Osteoblast (primary cell): ENCODE results near the gene OSBPL5. TPM values are rescaled to one million over a fixed set of nuclear protein-coding genes. Genes with fewer than 3 reads are reported as not detected.

Experiments
- DNase-seq: peaks from one replicate; pipeline ENCODE4 v3.0.0; 2011; ENCODE audit warnings: low spot score, mixed read lengths; ENCODE audit not compliant: insufficient read length; ENCODE audit errors: missing footprints
- H2AFZ ChIP-seq: 2 replicates; pipeline ENCODE4 v1.6.0; 2011; ENCODE audit warnings: mild to moderate bottlenecking, low read length
- H3K27ac ChIP-seq: 2 replicates; pipeline ENCODE4 v1.5.1; 2011; ENCODE audit warnings: mild to moderate bottlenecking, low read depth, low read length, moderate library complexity
- H3K27me3 ChIP-seq: 2 replicates; pipeline ENCODE4 v1.6.0; 2012; ENCODE audit warnings: mild to moderate bottlenecking, control low read depth, inconsistent platforms, low read length, moderate library complexity; ENCODE audit not compliant: insufficient read depth
- H3K36me3 ChIP-seq: 2 replicates; pipeline ENCODE4 v1.5.1; 2011; ENCODE audit warnings: mild to moderate bottlenecking, low read length, control low read depth, moderate library complexity; ENCODE audit not compliant: insufficient read depth
- H3K4me1 ChIP-seq: 2 replicates; pipeline ENCODE4 v1.5.1; 2011; ENCODE audit warnings: mild to moderate bottlenecking, low read length, control low read depth, moderate library complexity; ENCODE audit not compliant: insufficient read depth
- H3K4me2 ChIP-seq: 2 replicates; pipeline ENCODE4 v1.6.0; 2011; ENCODE audit warnings: mild to moderate bottlenecking, low read length; ENCODE audit not compliant: insufficient read depth
- H3K4me3 ChIP-seq: fragments of 200-600 bp; sonication (generic); 3 replicates; pipeline ENCODE4 v1.5.1; 2012; ENCODE audit warnings: mild to moderate bottlenecking, low read length, inconsistent platforms; ENCODE audit not compliant: insufficient read depth
- H3K79me2 ChIP-seq: 2 replicates; pipeline ENCODE4 v1.6.0; 2012; ENCODE audit warnings: mild to moderate bottlenecking, low read length, control low read depth, inconsistent platforms; ENCODE audit not compliant: insufficient read depth
- H3K9me3 ChIP-seq: 2 replicates; pipeline ENCODE4 v1.5.1; 2011; ENCODE audit warnings: low read depth, low read length, control low read depth
- H4K20me1 ChIP-seq: 2 replicates; pipeline ENCODE4 v1.6.0; 2012; ENCODE audit warnings: mild to moderate bottlenecking, low read length, control low read depth; ENCODE audit not compliant: insufficient read depth
- CTCF ChIP-seq: IDR thresholded peaks from 2 replicates; pipeline ENCODE4 v1.5.1; 2011; ENCODE audit warnings: mild to moderate bottlenecking, low read depth, low read length, moderate library complexity; ENCODE audit errors: extremely low read depth
- total RNA-seq: library from RNA; depleted of rRNA; stranded (reverse); fragments of >200 nt; gene quantifications from 2 replicates; pipeline ENCODE4 v1.2.3, GENCODE V29; 2012

Gene OSBPL5
- total RNA-seq, 1 donor = 49.9 TPM

GRCh38 chr11:3094223-3094824, 70.8 kb downstream of the OSBPL5 start:
- Histone ChIP-seq H3K27me3 (no peaks in the 10 kb centered on the region), H3K4me2 (no peak overlapping the region), H3K79me2 (no peaks in the 10 kb centered on the region), H3K27ac (no peak overlapping the region), H3K9me3 (no peaks in the 10 kb centered on the region), H2AFZ (no peak overlapping the region), H3K4me1 (peaks cover 13% of the 10 kb centered on the region), H4K20me1 (peaks cover 5% of the 10 kb centered on the region), H3K4me3 (no peak overlapping the region), H3K36me3 (peaks cover 21% of the 10 kb centered on the region)
- DNase-seq = peak; percentile 80
- no peak for TF ChIP-seq CTCF

- Histone ChIP-seq H3K4me3 (no peak overlapping the region), H3K27ac (no peak overlapping the region), H4K20me1 (peaks cover 5% of the 10 kb centered on the region), H2AFZ (no peak overlapping the region), H3K36me3 (peaks cover 21% of the 10 kb centered on the region), H3K9me3 (no peaks in the 10 kb centered on the region), H3K4me2 (no peak overlapping the region), H3K79me2 (no peaks in the 10 kb centered on the region), H3K4me1 (peaks cover 13% of the 10 kb centered on the region), H3K27me3 (no peaks in the 10 kb centered on the region)
- DNase-seq = peak; percentile 51
- no peak for TF ChIP-seq CTCF
These were observed 71.6 kb downstream of the OSBPL5 start for GRCh38 chr11:3093281-3094191.

DNA sequence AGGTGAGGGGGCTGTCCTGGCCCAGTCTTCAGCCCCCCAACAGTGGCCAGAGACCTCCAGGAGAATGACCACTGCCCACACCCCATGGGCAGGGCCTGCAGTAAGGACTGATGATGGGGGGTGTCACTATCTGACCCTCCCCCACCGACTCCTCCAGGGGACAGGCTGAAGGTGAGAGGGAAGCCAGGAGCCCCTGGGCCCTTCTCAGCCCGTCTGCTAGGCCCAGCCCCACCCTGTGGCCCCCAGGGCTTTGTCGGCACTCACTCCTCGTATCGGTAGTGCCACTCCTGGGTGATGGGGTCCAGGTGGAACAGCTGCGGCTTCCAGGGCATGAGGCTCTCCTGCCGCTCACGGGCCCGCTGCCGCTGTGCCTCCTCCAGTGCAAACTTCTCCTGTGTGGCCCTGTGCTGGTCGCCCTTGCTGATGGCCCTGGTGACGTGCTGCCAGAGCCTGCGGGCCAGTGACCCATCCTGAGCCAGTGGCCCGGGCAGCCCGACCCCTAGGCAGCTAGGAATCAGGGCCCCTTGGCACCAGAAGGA, 72.4 kb downstream of the OSBPL5 start:
- no peak overlapping the region for H3K27ac ChIP-seq
- peaks cover 21% of the 10 kb centered on the region for H3K36me3 ChIP-seq
- peak; percentile 66 for DNase-seq
- H3K79me2 ChIP-seq = no peaks in the 10 kb centered on the region
- no peak for TF ChIP-seq CTCF
- H3K4me1 ChIP-seq = peaks cover 13% of the 10 kb centered on the region
- no peaks in the 10 kb centered on the region for H3K9me3 ChIP-seq
- H3K27me3 ChIP-seq = no peaks in the 10 kb centered on the region
- no peak overlapping the region for H3K4me3 ChIP-seq
- no peak overlapping the region for H3K4me2 ChIP-seq
- no peak overlapping the region for H2AFZ ChIP-seq
- H4K20me1 ChIP-seq = peaks cover 5% of the 10 kb centered on the region
